Islet precursor cell (in vitro differentiated cells): ENCODE results near the gene PRDM2.

Source experiments
- DNase-seq: peaks from one replicate; pipeline ENCODE4 v3.0.0-alpha.2; 2018

Gene PRDM2

GRCh38 chr1:13769830-13770229, 69.8 kb downstream of the PRDM2 start:
- no peak for DNase-seq

- DNase-seq: no peak
These were observed 70.8 kb downstream of the PRDM2 start for GRCh38 chr1:13770743-13771142.

DNA sequence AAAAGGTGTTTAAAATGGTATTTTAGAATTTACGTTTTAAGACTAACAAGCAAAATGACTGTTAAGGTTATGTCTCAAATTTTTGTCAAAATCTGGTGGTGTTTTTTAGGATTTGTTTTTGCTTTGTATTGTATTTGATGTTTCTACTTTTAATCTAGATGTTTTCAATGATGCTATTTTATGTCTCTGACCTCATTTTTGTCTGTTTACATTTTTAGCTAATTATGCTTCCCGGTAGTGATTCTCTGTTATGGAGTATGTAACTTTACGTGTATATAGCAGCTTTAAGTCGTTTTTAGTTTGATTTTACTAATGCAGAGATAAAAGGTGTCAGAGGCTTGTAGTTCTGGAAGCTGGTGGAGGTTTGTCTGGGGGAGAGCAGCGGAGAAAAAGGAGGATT, 71.8 kb downstream of the PRDM2 start:
- no peak for DNase-seq

DNA sequence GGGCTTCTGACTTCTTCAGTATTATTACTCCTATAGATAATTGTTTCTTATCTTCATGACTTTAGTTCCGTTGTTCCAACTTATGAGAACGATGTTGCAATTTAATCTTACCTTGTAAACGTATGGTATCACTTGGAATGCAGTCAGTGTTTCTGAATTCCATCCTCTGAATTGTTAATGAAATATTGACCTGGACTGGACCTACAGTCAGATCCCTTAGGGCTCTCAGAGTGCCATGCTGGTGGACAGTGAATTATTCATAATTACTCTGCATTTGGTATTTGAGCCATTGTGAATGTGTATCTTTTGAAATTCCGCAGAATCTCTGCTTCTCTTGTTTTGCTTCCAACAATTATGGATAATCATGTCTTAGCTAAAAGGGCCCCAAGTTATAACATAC, 72.3 kb downstream of the PRDM2 start:
- DNase-seq: no peak

DNA sequence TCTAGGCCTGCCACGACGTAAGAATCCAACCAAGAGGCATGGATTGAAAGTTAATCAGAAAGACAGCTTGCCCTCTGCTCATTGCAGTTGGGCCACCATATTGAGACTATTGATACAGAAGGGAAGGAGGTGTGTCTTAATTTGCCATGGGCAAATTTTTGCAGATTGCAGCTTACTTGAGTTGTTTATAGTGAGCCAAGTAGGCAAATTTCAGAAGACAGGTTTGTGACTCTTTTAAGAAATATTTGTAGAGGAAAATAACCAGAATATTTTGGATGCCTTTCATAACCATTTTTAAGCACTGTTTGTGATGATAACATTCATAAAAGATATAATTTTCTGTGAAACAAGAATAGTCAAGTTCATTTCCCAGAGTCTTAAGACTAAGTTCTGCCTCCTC, 74.1 kb downstream of the PRDM2 start:
- no peak for DNase-seq

DNA sequence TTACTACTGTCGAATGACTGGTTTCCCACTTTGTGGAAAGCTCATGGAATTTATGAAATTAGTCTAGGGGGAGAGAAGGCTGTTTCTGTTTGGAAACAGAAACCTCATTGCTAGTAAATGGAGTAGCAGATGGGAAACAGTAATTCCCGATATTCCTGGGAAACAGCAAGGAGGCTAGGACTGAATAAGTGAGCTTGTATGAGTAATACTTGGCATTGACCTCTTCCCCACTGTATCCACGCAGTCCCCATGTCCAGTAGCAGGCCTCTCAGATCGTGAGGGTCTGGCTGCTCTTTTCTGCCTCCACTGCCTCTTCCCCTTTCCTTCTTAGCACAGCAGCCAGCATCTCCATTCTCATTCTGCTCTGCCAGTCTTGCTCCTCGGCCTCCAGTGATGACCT, 75.5 kb downstream of the PRDM2 start:
- no peak for DNase-seq

GRCh38 chr1:13775916-13776315, 75.9 kb downstream of the PRDM2 start:
- DNase-seq: no peak

GRCh38 chr1:13778431-13778830, 78.4 kb downstream of the PRDM2 start:
- DNase-seq: no peak

DNA sequence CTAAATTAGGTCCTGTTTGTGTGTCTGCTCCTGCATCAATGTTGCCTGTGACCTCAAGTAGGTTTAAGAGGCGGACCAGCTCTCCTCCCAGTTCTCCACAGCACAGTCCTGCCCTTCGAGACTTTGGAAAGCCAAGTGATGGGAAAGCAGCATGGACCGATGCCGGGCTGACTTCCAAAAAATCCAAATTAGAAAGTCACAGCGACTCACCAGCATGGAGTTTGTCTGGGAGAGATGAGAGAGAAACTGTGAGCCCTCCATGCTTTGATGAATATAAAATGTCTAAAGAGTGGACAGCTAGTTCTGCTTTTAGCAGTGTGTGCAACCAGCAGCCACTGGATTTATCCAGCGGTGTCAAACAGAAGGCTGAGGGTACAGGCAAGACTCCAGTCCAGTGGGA, 79.9 kb downstream of the PRDM2 start:
- DNase-seq: no peak

- DNase-seq: no peak
These were observed 80.8 kb downstream of the PRDM2 start for GRCh38 chr1:13780780-13781179.

GRCh38 chr1:13781228-13781627, 81.2 kb downstream of the PRDM2 start:
- peak; percentile 23 for DNase-seq

GRCh38 chr1:13781907-13782633, 82.1 kb downstream of the PRDM2 start:
- no peak for DNase-seq

GRCh38 chr1:13782634-13783360, 82.8 kb downstream of the PRDM2 start:
- DNase-seq: no peak

- no peak for DNase-seq
These were observed 83.6 kb downstream of the PRDM2 start for GRCh38 chr1:13783551-13783950.

- no peak for DNase-seq
These were observed 85.0 kb downstream of the PRDM2 start for GRCh38 chr1:13784971-13785370.

DNA sequence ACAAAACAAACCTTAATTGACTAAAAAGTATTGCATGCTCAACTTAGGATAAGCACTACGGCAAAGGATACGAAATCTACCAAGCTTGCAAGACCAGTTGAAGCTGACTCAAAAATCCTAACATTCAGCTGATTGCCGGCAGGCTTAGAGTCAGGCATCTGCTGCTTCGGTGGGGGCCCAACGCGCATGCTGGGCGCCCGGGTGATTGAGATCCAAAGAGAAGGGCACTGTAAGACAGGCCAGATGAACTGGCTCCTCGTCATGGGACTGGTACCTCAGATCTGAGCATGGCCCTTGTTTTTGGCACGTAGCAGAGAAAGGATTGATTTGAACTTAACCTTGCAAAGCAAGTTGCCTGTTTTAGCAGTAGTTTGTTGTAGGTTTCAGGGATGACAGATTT, 86.6 kb downstream of the PRDM2 start:
- no peak for DNase-seq

- peak; percentile 51 for DNase-seq
These were observed 88.8 kb downstream of the PRDM2 start for GRCh38 chr1:13788795-13789194.

DNA sequence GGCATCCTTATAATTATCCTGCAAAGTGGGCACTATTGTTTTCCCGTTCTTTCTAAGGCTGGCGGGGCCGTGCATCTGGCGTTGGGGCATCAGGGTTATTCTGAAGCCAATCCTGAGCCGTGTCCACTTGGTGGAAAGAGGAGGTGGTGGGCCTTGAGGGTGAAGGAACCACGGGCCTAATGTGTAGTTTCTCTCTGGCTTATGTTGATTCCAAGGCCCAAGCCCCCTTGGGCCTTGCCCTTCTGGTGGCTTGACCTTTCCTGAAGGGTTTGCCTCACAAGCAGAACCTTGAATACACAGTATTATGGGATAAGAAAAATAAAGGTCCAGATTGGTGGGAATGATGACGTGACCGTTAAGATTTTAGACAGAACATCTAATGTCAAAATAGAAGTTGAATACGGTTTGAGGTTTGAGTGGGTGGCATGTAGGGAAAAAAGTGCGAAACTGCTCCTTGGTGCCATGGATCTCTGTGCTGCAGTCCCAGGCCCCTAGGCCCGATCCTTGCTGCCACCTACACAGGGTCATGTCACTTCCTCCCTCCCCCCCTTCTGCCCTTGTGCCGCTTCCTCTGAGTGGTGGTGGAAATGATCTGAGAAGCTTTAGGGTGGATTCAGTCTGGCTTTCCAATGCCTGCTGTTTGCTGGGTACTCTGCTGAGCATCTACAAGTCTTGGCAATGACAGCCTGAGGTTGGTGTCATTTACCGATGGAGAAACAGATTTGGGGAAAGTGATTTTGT, 90.5 kb downstream of the PRDM2 start:
- peak; percentile 16 for DNase-seq

GRCh38 chr1:13792419-13792818, 92.4 kb downstream of the PRDM2 start:
- peak; percentile 33 for DNase-seq

DNA sequence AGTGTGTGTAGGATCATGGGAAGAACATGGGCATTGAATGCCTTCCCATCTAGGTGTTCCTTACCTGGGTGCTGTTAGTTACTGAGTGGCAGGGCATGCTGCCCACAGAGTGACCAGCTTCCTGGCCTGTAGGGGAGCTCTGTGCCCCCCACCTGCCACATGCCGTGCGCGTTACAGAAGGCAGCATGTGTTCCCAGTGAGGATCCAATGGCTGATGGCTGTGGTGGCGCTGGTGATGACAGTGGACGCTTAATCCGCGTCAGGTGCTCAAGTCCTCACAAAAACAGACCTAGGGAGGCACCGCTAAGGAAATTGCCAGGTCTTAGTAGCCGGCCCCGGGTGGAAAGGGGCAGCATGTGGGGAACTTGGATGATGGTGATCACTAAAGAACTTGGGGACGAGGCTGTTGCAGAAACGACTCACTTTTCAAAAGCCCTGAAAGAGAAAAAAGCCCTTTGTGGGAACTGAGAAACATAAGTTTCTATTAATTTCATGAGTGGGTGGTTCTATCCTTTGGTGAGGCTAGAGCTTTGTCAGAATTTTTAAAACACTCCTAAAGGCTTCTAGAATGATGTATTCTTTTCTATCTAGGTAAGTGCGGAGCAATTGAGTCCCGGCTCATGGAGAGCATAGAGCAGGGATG, 93.2 kb downstream of the PRDM2 start:
- DNase-seq: peak; percentile 26

GRCh38 chr1:13794231-13795187, 94.5 kb downstream of the PRDM2 start:
- peak; percentile 23 for DNase-seq

GRCh38 chr1:13797397-13797796, 97.4 kb downstream of the PRDM2 start:
- peak; percentile 12 for DNase-seq
